LoVo (cell line): ENCODE data around the gene CHTOP.
"Not testable (repeated sequence)": the region's sequence is repeated elsewhere in the genome, so short reads cannot be mapped to it uniquely, and the experiment has no call there.

Source experiments
- DNase-seq: peaks from one replicate; pipeline ENCODE4 v3.0.0-alpha.2; 2016; ENCODE audit warnings: low spot score

Gene CHTOP

GRCh38 chr1:153659175-153659534 lies 25.3 kb downstream of the CHTOP start:
- no peak for DNase-seq

GRCh38 chr1:153659656-153660055 lies 25.8 kb downstream of the CHTOP start:
- no peak for DNase-seq

DNA sequence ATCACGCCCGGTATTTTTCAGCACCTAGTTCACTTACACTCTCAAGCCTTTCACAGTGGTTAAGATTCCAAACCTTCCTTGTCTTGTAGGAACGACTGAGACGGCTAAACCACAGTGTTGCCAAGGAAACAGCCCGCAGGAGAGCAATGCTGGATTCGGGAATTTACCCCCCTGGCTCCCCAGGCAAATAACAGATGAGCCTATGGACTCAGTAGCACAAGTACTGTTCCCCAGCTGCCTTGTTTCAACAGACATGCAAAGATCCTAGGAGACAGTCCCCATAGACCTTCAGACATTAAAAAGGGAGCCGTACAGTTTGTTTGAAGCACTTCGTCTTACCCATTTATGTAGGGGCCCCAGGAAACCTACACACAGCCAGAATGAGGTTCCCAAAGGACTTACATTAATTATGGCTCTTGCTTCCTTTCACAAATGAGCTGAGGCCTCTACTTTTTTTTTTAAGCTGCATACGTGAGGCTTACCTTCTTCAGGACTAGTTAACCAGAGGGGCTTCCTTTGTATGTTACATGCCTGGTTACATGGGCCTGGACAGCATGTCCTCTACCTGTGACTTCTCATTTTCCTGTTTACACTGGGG lies 27.3 kb downstream of the CHTOP start:
- no peak for DNase-seq

DNA sequence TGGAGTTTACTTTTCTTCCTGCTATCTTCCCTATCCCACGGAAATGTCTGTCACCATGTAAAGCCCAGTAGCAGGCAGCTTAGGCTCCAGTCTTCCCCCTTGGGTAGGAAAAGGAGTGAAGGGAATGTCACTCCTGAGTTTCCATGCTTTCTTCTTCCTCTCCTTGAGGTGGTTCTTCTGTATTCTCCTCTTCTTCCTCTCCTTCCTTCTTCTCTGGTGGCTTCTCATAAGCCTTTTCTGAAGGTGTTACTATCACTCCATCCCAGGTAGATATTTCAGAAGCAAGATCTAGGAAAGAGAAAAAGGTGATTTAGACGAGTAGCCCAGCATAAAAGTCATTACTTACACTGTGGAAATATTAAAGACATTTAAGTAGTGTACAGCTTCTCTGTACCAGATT lies 28.4 kb downstream of the CHTOP start:
- no peak for DNase-seq

DNA sequence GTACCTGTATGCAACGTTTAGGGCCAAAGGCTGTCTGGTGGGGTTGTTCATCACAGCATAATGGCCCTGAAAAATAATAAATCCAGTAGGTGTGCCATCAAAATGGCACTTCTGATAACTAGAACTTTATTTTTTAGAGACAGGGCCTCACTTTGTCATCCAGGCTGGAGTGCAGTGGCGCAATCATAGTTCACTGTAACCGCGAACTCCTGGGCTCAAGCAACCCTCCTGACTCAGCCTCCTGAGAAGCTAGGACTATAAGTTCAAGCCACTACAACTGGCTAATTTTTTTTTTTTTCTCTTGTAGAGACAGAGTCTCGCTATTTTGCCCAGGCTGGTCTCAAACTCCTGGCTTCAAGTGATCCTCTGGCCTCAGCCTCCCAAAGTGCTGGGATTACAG lies 29.3 kb downstream of the CHTOP start:
- no peak for DNase-seq

DNA sequence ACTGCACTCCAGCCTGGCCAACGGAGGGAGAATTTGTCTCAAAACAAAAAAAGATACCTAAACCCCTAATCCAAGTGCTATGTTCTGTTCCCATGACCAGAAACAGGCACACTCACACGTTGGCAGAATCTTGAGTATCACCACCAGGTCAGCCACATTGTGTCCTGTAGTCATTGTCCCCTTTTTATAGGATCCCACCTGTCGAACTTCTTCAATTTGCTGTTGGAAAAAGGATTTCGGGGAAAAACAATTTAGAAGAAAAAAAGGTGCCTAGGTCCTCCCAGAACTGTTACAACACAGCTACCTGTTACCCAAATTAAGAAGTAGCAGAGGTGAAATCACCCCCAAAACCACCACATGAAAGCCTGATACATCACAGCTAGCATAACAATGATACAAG lies 33.6 kb downstream of the CHTOP start:
- DNase-seq, result no peak

GRCh38 chr1:153668672-153669071 lies 34.8 kb downstream of the CHTOP start:
- DNase-seq, result not testable (repeated sequence)

DNA sequence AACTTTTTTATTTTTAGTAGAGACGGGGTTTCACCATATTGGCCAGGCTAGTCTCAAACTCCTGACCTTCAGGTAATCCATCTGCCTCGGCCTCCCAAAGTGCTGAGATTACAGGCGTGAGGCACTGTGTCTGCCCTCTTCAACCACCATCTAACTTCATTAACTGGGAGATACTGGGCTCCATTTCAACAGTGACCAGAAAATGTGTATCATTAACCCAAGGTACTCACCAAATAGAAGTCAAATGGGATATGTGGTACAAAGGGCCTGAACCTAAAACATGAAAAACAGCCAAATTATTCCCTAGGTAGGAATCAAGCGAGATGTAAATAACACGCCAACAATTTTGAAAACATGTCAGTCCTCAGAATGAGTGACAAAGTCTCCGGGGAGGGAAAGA lies 35.7 kb downstream of the CHTOP start:
- DNase-seq, result no peak

DNA sequence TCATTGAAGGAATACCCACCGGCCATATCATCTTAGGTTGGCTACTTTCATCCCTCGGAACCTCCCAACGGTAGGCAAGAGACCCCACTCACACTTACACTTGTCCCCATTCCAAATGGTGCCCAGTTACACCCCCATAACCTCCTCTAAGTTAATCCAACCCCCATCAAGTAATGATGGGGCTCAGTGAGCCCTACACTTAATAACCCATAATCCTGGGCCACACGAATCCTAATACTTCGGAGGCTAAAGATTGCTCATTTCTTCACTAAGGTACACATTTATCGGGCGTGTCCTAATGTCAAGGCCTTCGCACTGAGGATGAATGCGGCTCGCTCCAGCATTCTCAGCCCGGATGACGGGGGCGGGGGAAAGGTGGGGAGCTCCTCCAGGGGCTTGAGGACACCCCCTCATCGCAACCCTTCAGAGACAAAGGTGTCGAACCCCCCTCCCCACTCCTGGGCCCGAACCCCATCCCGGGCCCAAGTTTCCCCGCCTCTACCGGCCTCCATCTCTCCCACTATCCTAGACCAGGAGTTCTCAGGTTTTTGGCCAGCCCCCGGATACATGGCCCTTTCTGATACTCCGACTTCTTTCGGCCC lies 36.5 kb downstream of the CHTOP start:
- DNase-seq, result no peak

- DNase-seq, result peak; percentile 97
These were observed 37.2 kb downstream of the CHTOP start, which contains the start of gene ILF2 for GRCh38 chr1:153670859-153671627. Gene ILF2 (minus strand): TSS chr1:153670993. CDS start chr1:153670922, 71 bp downstream.

GRCh38 chr1:153671628-153672353 lies 37.9 kb downstream of the CHTOP start:
- DNase-seq, result not testable (repeated sequence)

DNA sequence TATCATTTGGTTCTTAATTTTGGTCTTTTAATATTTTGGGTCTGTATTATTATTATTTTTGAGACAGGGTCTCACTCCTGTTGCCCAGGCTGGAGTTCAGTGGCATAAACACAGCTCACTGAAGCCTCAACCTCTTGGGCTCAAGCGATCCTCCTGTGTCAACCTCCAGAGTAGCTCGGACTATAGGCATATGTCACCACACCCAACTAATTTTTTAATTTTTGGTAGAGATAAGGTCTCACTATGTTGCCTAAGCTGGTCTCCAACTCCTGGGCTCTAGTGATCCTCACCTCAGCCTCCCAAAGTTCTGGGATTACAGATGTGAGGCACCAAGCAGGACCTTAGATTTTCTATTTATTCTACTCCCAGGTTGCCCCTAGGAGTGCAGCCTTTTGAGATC lies 39.6 kb downstream of the CHTOP start:
- no peak for DNase-seq

DNA sequence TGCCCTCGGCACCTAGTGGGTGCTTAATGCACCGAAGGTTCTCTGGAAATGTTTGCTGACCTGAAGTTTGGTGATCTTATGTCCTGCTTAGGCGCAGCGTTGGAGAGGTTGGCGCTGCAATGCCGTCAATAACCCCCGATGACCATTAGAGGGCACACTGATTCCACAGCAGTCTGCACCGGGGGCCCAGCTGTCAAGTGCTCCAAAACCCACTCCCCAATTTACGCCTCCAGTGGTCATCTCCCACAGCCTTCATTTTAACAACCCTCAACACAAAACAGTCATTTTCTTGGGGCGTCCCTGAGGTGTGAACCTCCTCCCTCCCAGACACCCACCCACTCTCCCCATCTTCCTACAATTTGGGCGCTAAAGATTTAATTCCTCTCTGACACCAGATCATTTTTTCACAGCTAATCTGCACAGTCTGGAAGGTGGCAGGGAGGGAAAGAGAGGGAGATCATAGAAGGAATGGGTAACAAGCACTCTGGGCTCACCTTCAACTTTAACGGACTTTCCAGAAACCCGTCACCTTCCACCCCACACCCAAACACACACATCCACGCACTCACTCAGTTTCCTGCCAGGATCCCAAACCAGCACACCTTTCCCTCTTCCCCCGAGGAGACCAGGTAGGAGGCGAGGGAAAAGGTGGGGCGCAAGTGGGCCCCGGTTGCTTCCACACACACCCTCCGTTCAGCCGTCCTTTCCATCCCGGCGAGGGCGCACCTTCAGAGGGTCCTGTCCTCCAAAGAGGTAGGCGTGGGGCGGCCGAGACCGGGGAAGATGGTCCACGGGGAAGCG lies 44.1 kb downstream of the CHTOP start:
- DNase-seq, result peak; percentile 28

GRCh38 chr1:153678519-153679336 lies 44.9 kb downstream of the CHTOP start, which contains the start of gene NPR1:
Gene NPR1 (plus strand): TSS chr1:153678688. CDS start chr1:153679109, 421 bp downstream.
- no peak for DNase-seq

DNA sequence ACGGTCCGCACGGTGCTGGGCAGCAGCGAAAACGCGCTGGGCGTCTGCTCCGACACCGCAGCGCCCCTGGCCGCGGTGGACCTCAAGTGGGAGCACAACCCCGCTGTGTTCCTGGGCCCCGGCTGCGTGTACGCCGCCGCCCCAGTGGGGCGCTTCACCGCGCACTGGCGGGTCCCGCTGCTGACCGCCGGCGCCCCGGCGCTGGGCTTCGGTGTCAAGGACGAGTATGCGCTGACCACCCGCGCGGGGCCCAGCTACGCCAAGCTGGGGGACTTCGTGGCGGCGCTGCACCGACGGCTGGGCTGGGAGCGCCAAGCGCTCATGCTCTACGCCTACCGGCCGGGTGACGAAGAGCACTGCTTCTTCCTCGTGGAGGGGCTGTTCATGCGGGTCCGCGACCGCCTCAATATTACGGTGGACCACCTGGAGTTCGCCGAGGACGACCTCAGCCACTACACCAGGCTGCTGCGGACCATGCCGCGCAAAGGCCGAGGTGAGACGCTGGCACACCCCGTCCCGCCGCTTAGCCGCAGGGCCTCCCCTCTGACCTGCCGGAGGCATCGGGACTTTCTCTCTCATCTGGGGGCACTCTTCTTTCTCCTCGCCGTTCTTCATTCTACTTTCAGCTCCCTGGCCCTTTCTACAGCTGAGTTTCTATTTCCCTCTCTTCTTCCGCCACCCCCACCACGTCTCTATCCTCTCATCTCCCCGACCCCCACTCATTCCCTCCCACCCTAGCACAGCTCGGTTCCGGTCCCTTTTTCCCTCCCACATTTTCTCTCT lies 45.7 kb downstream of the CHTOP start:
- no peak for DNase-seq

GRCh38 chr1:153680120-153680403 lies 46.2 kb downstream of the CHTOP start:
- DNase-seq, result no peak

GRCh38 chr1:153682730-153683129 lies 48.9 kb downstream of the CHTOP start:
- DNase-seq, result no peak

- DNase-seq, result no peak
These were observed 50.0 kb downstream of the CHTOP start for GRCh38 chr1:153683854-153684253.

GRCh38 chr1:153684892-153685291 lies 51.0 kb downstream of the CHTOP start:
- DNase-seq, result no peak
